Neural cell (in vitro differentiated cells): Measurements from ENCODE around the gene SUCLG2. TPM values are rescaled to one million over a fixed set of nuclear protein-coding genes. Genes with fewer than 3 reads are reported as not detected.

ENCODE experiments used
- H2AFZ ChIP-seq: fragments of 200-600, 300-800 bp; sonication (generic), shearing (Covaris generic); 2 replicates; pipeline ENCODE4 v1.6.0; 2014; ENCODE audit warnings: low read depth, mild to moderate bottlenecking, antibody characterized with exemption, low read length, moderate library complexity
- H3F3A ChIP-seq: fragments of 200-600 bp; shearing (Covaris generic); 2 replicates; pipeline ENCODE4 v1.6.1; 2016; ENCODE audit warnings: mild to moderate bottlenecking, moderate library complexity, mixed read lengths, antibody characterized with exemption, low read length; ENCODE audit not compliant: insufficient read depth, poor library complexity, severe bottlenecking
- H3K27ac ChIP-seq: fragments of 200-600, 300-800 bp; sonication (generic), shearing (Covaris generic); 2 replicates; pipeline ENCODE4 v1.5.1; 2014; ENCODE audit warnings: mild to moderate bottlenecking, low read length, moderate library complexity
- H3K27me3 ChIP-seq: fragments of 300-800, 200-600 bp; sonication (generic), shearing (Covaris generic); 2 replicates; pipeline ENCODE4 v1.6.0; 2014; ENCODE audit warnings: mild to moderate bottlenecking, low read depth, low read length, moderate library complexity; ENCODE audit not compliant: insufficient read depth
- H3K36me3 ChIP-seq: fragments of 300-800, 200-600 bp; sonication (generic), shearing (Covaris generic); 2 replicates; pipeline ENCODE4 v1.5.1; 2014; ENCODE audit warnings: mild to moderate bottlenecking, antibody characterized with exemption, low read length, moderate library complexity; ENCODE audit not compliant: insufficient read depth
- H3K4me2 ChIP-seq: fragments of 300-800, 200-600 bp; sonication (generic), shearing (Covaris generic); 2 replicates; pipeline ENCODE4 v1.6.0; 2014; ENCODE audit warnings: mild to moderate bottlenecking, low read length
- H3K4me3 ChIP-seq: fragments of 300-800, 200-600 bp; sonication (generic), shearing (Covaris generic); 2 replicates; pipeline ENCODE4 v1.5.1; 2014; ENCODE audit warnings: mild to moderate bottlenecking, low read length, moderate library complexity
- H3K79me2 ChIP-seq: fragments of 200-600 bp; shearing (Covaris generic); replicated peaks from 2 replicates; pipeline ENCODE4 v1.6.0; 2014; ENCODE audit warnings: mild to moderate bottlenecking, low read length, moderate library complexity; ENCODE audit not compliant: insufficient read depth
- H3K9ac ChIP-seq: fragments of 300-800, 200-600 bp; sonication (generic), shearing (Covaris generic); 2 replicates; pipeline ENCODE4 v1.6.1; 2016; ENCODE audit warnings: mild to moderate bottlenecking, low read length, mixed read lengths
- H3K9me2 ChIP-seq: fragments of 200-600 bp; shearing (Covaris generic); 2 replicates; pipeline ENCODE4 v1.6.1; 2016; ENCODE audit warnings: mild to moderate bottlenecking, low read length, mixed read lengths; ENCODE audit not compliant: insufficient read depth
- H3K9me3 ChIP-seq: fragments of 200-600, 300-800 bp; sonication (generic), shearing (Covaris generic); 2 replicates; pipeline ENCODE4 v1.6.1; 2016; ENCODE audit warnings: mild to moderate bottlenecking, mixed run types, low read length, moderate library complexity, mixed read lengths
- H4K20me1 ChIP-seq: fragments of 200-600 bp; shearing (Covaris generic); 2 replicates; pipeline ENCODE4 v1.6.1; 2016; ENCODE audit warnings: mild to moderate bottlenecking, mixed run types; ENCODE audit not compliant: insufficient read depth
- CTCF ChIP-seq: fragments of 450-650 bp; IDR thresholded peaks from 2 replicates; pipeline ENCODE4 v1.5.1; 2014; ENCODE audit warnings: antibody characterized with exemption, mild to moderate bottlenecking, moderate library complexity; ENCODE audit not compliant: poor library complexity, severe bottlenecking
- EP300 ChIP-seq: fragments of 450-650 bp; conservative IDR thresholded peaks from 2 replicates; pipeline ENCODE4 v1.6.1; 2014; ENCODE audit warnings: antibody characterized with exemption, mild to moderate bottlenecking, moderate library complexity; ENCODE audit not compliant: poor library complexity, severe bottlenecking
- EZH2 ChIP-seq: fragments of 200-600, 300-800 bp; shearing (Covaris generic), sonication (generic); IDR thresholded peaks from 2 replicates; pipeline ENCODE4 v1.6.1; 2014; ENCODE audit warnings: antibody characterized with exemption, low read length, borderline replicate concordance, mild to moderate bottlenecking; ENCODE audit not compliant: insufficient read depth, poor library complexity, severe bottlenecking
- MXI1 ChIP-seq: fragments of 450-650 bp; conservative IDR thresholded peaks from 2 replicates; pipeline ENCODE4 v1.6.1; 2014; ENCODE audit warnings: antibody characterized with exemption, mild to moderate bottlenecking; ENCODE audit not compliant: poor library complexity, severe bottlenecking
- POLR2AphosphoS5 ChIP-seq: IDR thresholded peaks from 2 replicates; pipeline ENCODE4 v1.6.1; 2012
- RAD21 ChIP-seq: fragments of 450-650 bp; conservative IDR thresholded peaks from 2 replicates; pipeline ENCODE4 v1.6.1; 2014; ENCODE audit warnings: antibody characterized with exemption, mild to moderate bottlenecking, moderate library complexity
- SMC3 ChIP-seq: fragments of 450-650 bp; conservative IDR thresholded peaks from 2 replicates; pipeline ENCODE4 v1.6.1; 2014; ENCODE audit warnings: antibody characterized with exemption, mild to moderate bottlenecking, moderate library complexity; ENCODE audit not compliant: poor library complexity
- TAF1 ChIP-seq: IDR thresholded peaks from 2 replicates; pipeline ENCODE4 v1.6.1; 2012; ENCODE audit warnings: low read depth
- polyA plus RNA-seq: library from polyadenylated mRNA; depleted of rRNA; stranded (reverse); fragments of >200 nt; gene quantifications from 2 replicates; pipeline ENCODE4 v1.2.3, GENCODE V29; 2014
- TF ChIP-seq, protein P1 (sequence below): IDR thresholded peaks from 2 replicates; pipeline ENCODE4 v1.6.1; 2012; ENCODE audit warnings: borderline replicate concordance

The SUCLG2 gene
- polyA plus RNA-seq, 1 donor from 2014 or later: 0.15 TPM

DNA sequence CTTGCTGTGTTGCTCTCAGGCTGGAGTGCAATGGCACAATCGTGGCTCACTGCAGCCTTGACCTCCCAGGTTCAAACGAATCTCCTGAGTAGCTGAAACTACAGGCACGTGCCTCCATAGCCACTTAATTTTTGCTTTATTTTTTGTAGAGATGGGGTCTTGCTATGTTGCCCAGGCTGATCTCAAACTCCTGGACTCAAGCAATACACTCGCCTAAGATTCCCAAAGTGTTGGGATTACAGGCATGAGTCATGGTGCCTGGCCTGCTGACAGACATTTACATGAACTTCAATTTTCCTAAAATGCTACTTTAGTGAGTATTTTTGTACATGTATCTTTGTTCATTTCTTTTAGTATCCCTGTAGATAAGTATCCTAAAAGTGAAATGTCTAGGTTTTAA, 132.3 kb downstream of the SUCLG2 start:
- TF ChIP-seq CTCF (no peak), MXI1 (no peak), SMC3 (no peak), POLR2AphosphoS5 (no peak), EP300 (no peak), EZH2 (no peak), RAD21 (no peak)
- TF ChIP-seq, protein P1, sequence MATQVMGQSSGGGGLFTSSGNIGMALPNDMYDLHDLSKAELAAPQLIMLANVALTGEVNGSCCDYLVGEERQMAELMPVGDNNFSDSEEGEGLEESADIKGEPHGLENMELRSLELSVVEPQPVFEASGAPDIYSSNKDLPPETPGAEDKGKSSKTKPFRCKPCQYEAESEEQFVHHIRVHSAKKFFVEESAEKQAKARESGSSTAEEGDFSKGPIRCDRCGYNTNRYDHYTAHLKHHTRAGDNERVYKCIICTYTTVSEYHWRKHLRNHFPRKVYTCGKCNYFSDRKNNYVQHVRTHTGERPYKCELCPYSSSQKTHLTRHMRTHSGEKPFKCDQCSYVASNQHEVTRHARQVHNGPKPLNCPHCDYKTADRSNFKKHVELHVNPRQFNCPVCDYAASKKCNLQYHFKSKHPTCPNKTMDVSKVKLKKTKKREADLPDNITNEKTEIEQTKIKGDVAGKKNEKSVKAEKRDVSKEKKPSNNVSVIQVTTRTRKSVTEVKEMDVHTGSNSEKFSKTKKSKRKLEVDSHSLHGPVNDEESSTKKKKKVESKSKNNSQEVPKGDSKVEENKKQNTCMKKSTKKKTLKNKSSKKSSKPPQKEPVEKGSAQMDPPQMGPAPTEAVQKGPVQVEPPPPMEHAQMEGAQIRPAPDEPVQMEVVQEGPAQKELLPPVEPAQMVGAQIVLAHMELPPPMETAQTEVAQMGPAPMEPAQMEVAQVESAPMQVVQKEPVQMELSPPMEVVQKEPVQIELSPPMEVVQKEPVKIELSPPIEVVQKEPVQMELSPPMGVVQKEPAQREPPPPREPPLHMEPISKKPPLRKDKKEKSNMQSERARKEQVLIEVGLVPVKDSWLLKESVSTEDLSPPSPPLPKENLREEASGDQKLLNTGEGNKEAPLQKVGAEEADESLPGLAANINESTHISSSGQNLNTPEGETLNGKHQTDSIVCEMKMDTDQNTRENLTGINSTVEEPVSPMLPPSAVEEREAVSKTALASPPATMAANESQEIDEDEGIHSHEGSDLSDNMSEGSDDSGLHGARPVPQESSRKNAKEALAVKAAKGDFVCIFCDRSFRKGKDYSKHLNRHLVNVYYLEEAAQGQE: no peak
- Histone ChIP-seq H3K36me3 (no peaks in the 10 kb centered on the region), H3K4me3 (no peak overlapping the region), H2AFZ (no peak overlapping the region), H3K9ac (no peak overlapping the region), H4K20me1 (no peaks in the 10 kb centered on the region), H3K27ac (no peak overlapping the region), H3F3A (no peaks in the 10 kb centered on the region), H3K9me3 (no peaks in the 10 kb centered on the region), H3K79me2 (no peaks in the 10 kb centered on the region), H3K27me3 (no peaks in the 10 kb centered on the region), H3K9me2 (no peaks in the 10 kb centered on the region), H3K4me2 (no peak overlapping the region)

DNA sequence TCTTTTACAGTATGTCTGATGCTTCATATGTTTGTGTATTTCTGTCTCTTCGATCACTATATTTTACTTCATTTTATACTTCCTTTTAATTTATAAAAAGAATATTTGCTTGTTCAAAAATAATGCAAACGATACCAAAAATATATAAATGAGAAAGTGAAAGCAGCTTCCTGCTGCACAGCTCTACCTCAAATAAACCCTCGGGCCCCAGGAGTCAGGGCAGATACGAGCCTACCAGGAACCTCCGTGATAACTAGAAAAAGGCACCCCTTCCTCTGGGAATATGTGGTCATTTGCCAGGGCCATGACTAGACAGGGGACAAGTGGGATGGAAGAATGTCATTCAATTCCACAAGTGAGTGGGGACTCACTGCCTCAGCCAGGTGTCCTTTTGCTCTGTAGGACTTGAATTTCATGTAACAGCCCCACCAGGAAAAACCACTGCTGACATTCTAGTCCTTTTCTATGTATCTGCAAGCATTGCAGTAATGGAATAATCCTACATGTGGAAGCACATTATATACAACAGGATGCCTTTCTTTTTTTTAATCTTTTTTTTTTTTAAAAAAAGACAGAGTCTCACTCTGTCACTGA, 133.3 kb downstream of the SUCLG2 start:
- Histone ChIP-seq H3K9ac (no peak overlapping the region), H3K79me2 (no peaks in the 10 kb centered on the region), H3K4me3 (no peak overlapping the region), H3K4me2 (no peak overlapping the region), H3F3A (no peaks in the 10 kb centered on the region), H3K36me3 (no peaks in the 10 kb centered on the region), H2AFZ (no peak overlapping the region), H4K20me1 (no peaks in the 10 kb centered on the region), H3K27ac (no peak overlapping the region), H3K9me3 (no peaks in the 10 kb centered on the region), H3K27me3 (no peaks in the 10 kb centered on the region), H3K9me2 (no peaks in the 10 kb centered on the region)
- TF ChIP-seq, protein P1: no peak
- no peak for TF ChIP-seq MXI1
- no peak for TF ChIP-seq EP300
- TF ChIP-seq TAF1: no peak
- TF ChIP-seq SMC3: no peak
